ENCODE measurements around the gene GCC2. TPM values are rescaled to one million over a fixed set of nuclear protein-coding genes. Genes with fewer than 3 reads are reported as not detected.

The GCC2 gene
- total RNA-seq: 24.3 and 31.1 TPM in 2 replicates

GRCh38 chr2:108448678-108449409 is at the start of gene GCC2:
TSS of gene GCC2 (plus strand) at chr2:108449206. CDS start at chr2:108449275, 69 bp downstream.

DNA sequence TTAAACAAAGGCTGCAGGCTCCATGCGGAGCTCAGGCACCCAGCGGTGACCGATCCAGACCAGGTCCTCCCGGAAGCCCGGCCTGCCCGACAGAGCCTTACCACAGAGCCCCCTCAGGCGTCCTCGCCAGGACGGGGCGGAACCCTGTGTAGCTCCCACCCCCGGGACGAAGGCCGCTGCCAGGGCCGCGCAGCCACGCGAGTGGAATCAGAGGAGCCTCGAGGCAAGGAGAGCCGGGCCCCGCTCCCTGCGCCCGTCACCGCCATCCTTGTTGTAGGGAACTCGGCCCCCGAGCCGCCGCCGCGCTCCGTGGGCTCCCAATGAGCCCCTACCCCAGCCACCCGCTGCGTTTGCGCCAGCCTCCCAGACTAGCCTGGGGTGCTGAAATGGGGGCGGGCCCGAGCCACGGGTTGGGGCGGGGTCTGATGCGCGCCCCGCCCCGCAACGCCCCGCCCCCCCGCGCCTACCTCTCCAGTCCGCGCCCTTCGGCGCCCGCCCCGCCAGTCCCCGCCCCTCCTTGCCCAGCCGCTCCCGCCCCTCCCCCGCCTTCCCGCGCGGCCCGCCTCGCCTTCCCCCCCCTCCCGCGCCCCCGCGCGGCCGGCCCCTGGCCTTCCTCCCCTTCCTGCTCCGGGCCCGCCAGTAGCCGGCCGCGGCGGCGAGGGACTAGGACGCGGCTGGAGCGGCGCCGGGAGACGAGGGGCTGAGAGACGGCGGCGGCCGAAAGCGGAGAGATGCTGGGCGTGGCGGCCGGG is 85.0 kb downstream of the GCC2 start, which contains the start of gene LIMS1:
Gene LIMS1, plus strand, starts transcription at position 639 of the 752 bp plus-strand sequence. Its CDS starts 93 bp downstream, at position 732.

Other genes starting within 250 kb of the GCC2 start
- gene SULT1C3, start 209.2 kb upstream of the GCC2 start, total RNA-seq: not detected in 2 replicates
- gene SULT1C2, start 160.3 kb upstream of the GCC2 start, total RNA-seq: 0.44 and 0.50 TPM in 2 replicates
- gene SULT1C4, start 71.3 kb upstream of the GCC2 start, total RNA-seq: under 0.01 TPM in 1 of 2 replicates, not detected in the other
- 83.3 and 145 TPM in 2 replicates for gene LIMS1, start 85.3 kb downstream of the GCC2 start, total RNA-seq

All from smooth muscle cell of trachea (primary cell).